Choroid plexus epithelial cell (primary cell): ENCODE measurements around the gene ZBTB7C.

Experiments
- DNase-seq: peaks from one replicate; pipeline ENCODE4 v3.0.0-alpha.2; 2010; ENCODE audit warnings: low read depth
- H3K4me3 ChIP-seq: 2 replicates; pipeline ENCODE4 v1.5.1; 2011; ENCODE audit warnings: low read depth, mild to moderate bottlenecking, control low read depth, low read length, moderate library complexity
- TF ChIP-seq, protein P1 (sequence below): conservative IDR thresholded peaks from 2 replicates; pipeline ENCODE4 v1.5.1; 2011; ENCODE audit warnings: low read depth, mild to moderate bottlenecking, control low read depth, inconsistent platforms, low read length, moderate library complexity

The ZBTB7C gene

DNA sequence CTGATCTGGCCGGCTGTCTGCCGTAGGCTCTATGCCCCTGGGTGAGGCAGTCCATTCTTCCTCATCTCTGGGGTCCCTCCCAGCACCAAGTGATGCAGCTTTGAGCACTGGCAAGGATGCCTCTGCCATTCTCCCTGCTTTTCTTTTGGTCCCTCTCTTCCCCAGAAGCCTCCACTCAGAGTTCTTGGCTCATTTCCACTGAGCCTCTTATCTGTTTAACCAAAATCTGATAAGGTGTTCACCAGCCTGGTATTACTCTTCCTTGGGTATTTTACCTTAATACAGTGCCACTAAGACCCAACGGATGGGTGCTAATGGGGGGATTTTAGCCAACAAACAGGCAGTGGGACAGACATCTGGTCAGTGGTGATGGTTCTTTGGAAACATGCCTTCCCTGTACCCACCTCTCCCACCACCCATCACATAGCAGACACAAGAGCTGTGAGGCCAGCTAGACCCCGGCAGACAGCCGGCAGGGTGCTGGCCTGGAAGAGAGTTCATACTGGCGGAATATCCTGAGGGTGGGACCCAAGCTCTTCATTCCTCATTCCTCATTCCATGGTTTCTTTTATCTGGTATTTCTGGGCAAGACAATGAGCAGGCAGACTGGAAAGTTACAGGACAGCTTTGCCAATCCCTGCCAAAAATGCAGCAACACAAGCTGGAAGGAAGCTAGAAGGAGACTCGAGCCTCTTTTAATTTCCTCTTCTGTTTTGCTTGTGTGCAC lies 34.6 kb downstream of the ZBTB7C start:
- no peak for DNase-seq
- TF ChIP-seq, protein P1, sequence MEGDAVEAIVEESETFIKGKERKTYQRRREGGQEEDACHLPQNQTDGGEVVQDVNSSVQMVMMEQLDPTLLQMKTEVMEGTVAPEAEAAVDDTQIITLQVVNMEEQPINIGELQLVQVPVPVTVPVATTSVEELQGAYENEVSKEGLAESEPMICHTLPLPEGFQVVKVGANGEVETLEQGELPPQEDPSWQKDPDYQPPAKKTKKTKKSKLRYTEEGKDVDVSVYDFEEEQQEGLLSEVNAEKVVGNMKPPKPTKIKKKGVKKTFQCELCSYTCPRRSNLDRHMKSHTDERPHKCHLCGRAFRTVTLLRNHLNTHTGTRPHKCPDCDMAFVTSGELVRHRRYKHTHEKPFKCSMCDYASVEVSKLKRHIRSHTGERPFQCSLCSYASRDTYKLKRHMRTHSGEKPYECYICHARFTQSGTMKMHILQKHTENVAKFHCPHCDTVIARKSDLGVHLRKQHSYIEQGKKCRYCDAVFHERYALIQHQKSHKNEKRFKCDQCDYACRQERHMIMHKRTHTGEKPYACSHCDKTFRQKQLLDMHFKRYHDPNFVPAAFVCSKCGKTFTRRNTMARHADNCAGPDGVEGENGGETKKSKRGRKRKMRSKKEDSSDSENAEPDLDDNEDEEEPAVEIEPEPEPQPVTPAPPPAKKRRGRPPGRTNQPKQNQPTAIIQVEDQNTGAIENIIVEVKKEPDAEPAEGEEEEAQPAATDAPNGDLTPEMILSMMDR = no peak
- no peak overlapping the region for H3K4me3 ChIP-seq

DNA sequence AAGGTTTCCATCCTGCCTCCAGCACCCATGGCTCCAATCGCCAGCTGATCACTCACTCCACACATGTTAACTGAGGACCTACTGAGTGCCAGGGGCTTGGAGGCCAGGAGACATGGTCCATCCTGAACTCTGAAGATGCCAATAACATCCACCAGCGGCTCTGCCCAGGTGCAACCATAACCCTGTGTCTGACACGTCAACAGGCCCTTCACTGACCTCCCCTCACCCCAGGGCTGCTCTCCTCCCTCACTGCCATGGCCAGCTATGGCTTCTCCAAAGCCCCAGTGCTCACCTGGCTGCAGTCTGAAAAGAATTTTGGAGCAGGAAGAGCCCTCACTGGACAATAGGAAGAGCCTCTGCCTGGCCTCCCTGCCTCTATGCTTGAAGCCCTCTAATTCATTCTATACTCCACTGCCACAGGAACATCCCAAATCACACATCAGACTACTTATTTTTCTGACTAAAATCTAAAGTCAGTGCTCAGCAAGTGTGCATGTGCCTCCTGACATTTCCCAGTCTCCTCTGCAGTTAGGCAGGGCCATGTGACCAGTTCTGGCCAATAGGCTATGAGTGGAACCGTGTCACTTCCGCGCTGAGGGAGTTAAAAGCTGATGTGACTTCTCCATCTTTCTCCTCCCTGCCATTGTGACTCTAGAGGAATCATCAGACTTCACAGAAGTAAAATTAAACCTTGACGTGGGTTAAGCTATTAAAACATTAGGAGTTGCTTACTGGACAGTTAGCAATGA lies 37.2 kb downstream of the ZBTB7C start:
- H3K4me3 ChIP-seq = no peak overlapping the region
- TF ChIP-seq, protein P1 = no peak
- no peak for DNase-seq

DNA sequence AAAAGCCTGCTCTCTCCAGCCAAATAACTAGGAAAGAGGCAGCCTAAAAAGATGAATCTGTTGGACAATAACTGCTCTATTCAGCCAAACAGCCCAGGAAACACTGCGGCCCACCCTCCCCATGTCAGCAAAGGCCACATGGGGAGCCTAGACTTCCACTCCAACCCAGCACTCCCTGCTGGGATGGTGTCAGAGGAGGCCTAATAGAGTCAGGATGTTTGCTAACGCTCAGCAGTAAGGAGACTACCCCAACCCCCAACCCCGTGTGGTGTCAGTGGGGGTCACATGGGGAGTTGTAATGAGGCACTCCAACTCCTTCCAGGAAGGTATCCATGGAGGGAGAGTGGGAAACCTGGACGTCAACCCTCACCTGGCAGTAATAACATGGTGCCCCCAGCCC lies 41.6 kb downstream of the ZBTB7C start:
- no peak for DNase-seq
- H3K4me3 ChIP-seq = no peak overlapping the region
- TF ChIP-seq, protein P1 = no peak

DNA sequence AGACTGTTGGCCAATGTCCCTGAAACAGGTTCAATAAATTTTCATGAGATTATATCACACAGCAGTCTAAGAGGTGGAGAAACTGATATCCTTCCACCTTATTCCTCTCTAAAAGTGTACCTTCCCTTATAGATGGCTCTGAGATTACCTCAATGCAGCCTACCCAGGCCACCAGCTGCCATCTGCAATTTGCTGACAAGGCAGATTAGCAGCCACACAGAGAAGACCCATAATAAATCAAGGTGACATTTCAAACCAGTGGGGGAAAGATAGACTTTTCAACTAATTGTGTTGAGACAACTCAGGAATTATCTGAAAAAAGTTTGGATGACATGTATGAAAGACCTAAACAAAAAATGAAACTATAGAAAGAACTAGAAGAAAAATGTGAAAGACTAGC lies 43.2 kb downstream of the ZBTB7C start:
- TF ChIP-seq, protein P1 = no peak
- no peak for DNase-seq
- H3K4me3 ChIP-seq = no peak overlapping the region

DNA sequence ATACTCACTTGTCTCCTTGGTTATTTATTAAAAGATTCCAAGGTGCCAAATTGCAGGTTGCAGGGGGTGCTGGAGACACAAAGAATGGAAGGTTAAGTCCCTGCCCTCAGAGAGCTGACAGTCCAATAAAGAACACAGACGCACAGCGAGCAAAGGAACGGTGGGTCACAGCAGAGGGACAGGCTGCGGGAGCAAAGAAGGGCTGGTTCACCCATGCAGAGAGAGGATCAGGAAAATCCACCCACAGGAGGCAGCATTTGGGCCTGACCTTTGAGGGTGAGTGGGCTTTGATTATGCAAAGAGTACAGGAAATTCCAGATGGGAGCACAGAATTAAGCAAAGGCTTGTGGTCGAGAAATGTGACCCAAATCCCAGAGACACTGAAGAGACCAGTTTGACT lies 45.0 kb downstream of the ZBTB7C start:
- no peak for DNase-seq
- TF ChIP-seq, protein P1 = no peak
- H3K4me3 ChIP-seq = no peak overlapping the region

DNA sequence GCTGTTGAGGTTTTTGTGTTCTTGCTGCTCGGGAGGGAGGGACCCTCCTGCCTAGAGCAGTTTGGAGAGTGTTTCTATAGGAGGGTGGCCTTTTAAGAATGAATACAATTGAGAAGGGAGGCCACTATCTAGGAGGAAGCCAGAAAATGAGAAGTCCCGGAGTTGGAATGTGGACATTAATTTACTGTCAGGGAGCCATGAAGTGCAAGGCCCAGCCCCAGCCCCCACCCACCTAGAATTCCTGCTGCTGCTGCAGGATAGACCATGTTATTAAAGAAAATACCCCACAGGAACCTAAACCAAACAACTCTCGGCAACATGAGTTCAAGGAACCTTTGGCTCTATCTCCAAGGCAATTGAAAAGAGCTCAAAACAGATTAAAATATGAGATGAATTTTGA lies 46.0 kb downstream of the ZBTB7C start:
- no peak overlapping the region for H3K4me3 ChIP-seq
- DNase-seq = no peak
- TF ChIP-seq, protein P1 = no peak
